ENCODE results near the gene LMO7.

Gene LMO7

GRCh38 chr13:75635828-75636435 is at the start of gene LMO7:
Gene LMO7, plus strand, starts transcription at chr13:75636330. Its CDS starts 328 bp downstream, at chr13:75636658.
- peak; percentile 35 for DNase-seq

GRCh38 chr13:75587679-75588078 is 48.5 kb upstream of the LMO7 start:
- no peak for DNase-seq

GRCh38 chr13:75596657-75597182 is 39.4 kb upstream of the LMO7 start:
- no peak for DNase-seq

- DNase-seq, result no peak
Measured at GRCh38 chr13:75600371-75600770, 35.8 kb upstream of the LMO7 start.

- DNase-seq, result no peak
Measured at GRCh38 chr13:75603038-75603437, 33.1 kb upstream of the LMO7 start.

GRCh38 chr13:75607447-75607846 is 28.7 kb upstream of the LMO7 start:
- DNase-seq, result no peak

GRCh38 chr13:75610466-75610865 is 25.7 kb upstream of the LMO7 start:
- DNase-seq, result no peak

- no peak for DNase-seq
Measured at GRCh38 chr13:75612354-75612753, 23.8 kb upstream of the LMO7 start.

GRCh38 chr13:75617230-75617629 is 18.9 kb upstream of the LMO7 start:
- DNase-seq, result no peak

GRCh38 chr13:75618308-75618707 is 17.8 kb upstream of the LMO7 start:
- no peak for DNase-seq

GRCh38 chr13:75620020-75620419 is 16.1 kb upstream of the LMO7 start:
- DNase-seq, result no peak

GRCh38 chr13:75621147-75621546 is 15.0 kb upstream of the LMO7 start:
- DNase-seq, result peak; percentile 28

GRCh38 chr13:75628801-75629200 is 7.3 kb upstream of the LMO7 start:
- no peak for DNase-seq

- DNase-seq, result peak; percentile 90
Measured at GRCh38 chr13:75633285-75633684, 2.8 kb upstream of the LMO7 start.

- DNase-seq, result no peak
Measured at GRCh38 chr13:75635101-75635827, 866 bp upstream of the LMO7 start.

- DNase-seq, result no peak
Measured at GRCh38 chr13:75636436-75637180, 478 bp downstream of the LMO7 start.

- no peak for DNase-seq
Measured at GRCh38 chr13:75637181-75637750, 1.1 kb downstream of the LMO7 start.

- DNase-seq, result no peak
Measured at GRCh38 chr13:75639454-75639853, 3.3 kb downstream of the LMO7 start.

GRCh38 chr13:75641026-75641425 is 4.9 kb downstream of the LMO7 start:
- DNase-seq, result no peak

- no peak for DNase-seq
Measured at GRCh38 chr13:75643182-75643581, 7.1 kb downstream of the LMO7 start.

GRCh38 chr13:75643693-75644092 is 7.6 kb downstream of the LMO7 start:
- DNase-seq, result no peak

GRCh38 chr13:75645141-75645540 is 9.0 kb downstream of the LMO7 start:
- no peak for DNase-seq

- DNase-seq, result no peak
Measured at GRCh38 chr13:75647126-75647784, 11.1 kb downstream of the LMO7 start.

Data from NCI-H226 (cell line).